Tibial nerve (tissue), 4 donors: ENCODE measurements around the gene PNKP.

Source experiments
- CTCF ChIP-seq, 5 experiments: fragments of 200-600 bp in 3 of 5; fragments of 450-650 bp in 2 of 5; sonication (generic) in 3 of 5; IDR thresholded peaks; one replicate each; pipeline ENCODE4 v1.5.1; 2016 to 2019; ENCODE audit warnings: antibody characterized with exemption in 5 of 5, mild to moderate bottlenecking in 3 of 5, moderate library complexity in 2 of 5
- EP300 ChIP-seq, 2 donors: sonication (generic); formaldehyde crosslinking; IDR thresholded peaks; one replicate each; pipeline ENCODE4 v1.6.1; 2017; ENCODE audit warnings: antibody characterized with exemption in 2 of 2, mild to moderate bottlenecking in 1 of 2
- POLR2A ChIP-seq, 2 donors: fragments of 450-650 bp; IDR thresholded peaks; one replicate each; pipeline ENCODE4 v1.6.1; 2017; ENCODE audit warnings: antibody characterized with exemption in 2 of 2, mild to moderate bottlenecking in 2 of 2, moderate library complexity in 2 of 2

GRCh38 chr19:49912965-49913685, 45.7 kb upstream of the PNKP start:
- TF ChIP-seq CTCF (IDR thresholded peaks at IDR 0.05): no peak
- no peak for TF ChIP-seq EP300 (IDR thresholded peaks at IDR 0.05)
- TF ChIP-seq POLR2A (IDR thresholded peaks at IDR 0.05): no peak
